Caco-2 (cell line): Measurements from ENCODE around the gene NTHL1. TPM values are rescaled to one million over a fixed set of nuclear protein-coding genes. Genes with fewer than 3 reads are reported as not detected.
A peak's percentile ranks its signal among the peaks of the same experiment; 100 is the strongest.

Source experiments
- BruUV-seq: library from RNA; stranded (reverse); fragments of 400-500 nt; replicated peaks from 2 replicates; lab custom pipeline; 2021; lab: Mats Ljungman, UMichigan
- CTCF ChIA-PET: fragments of 300-600 bp; sonication (Branson Sonifier 250); formaldehyde crosslinking; loops from one replicate; lab custom pipeline; 2022; ENCODE audit warnings: antibody characterized with exemption; lab: Charles Lee
- POLR2A ChIA-PET: fragments of 300-600 bp; sonication (Branson Sonifier 250); formaldehyde crosslinking; loops from one replicate; lab custom pipeline; 2022; ENCODE audit warnings: antibody characterized with exemption; lab: Charles Lee
- DNase-seq, 2 experiments: peaks; one replicate each; pipeline versions ENCODE4 v3.0.0 to v3.0.0-alpha.2; 2020 to 2022
- H3K27me3 ChIP-seq: replicated peaks from 2 replicates; pipeline ENCODE4 v1.6.0; 2011; ENCODE audit warnings: low read length; ENCODE audit not compliant: control insufficient read depth, insufficient read depth
- H3K36me3 ChIP-seq: 2 replicates; pipeline ENCODE4 v1.5.1; 2011; ENCODE audit warnings: low read length; ENCODE audit not compliant: control insufficient read depth, insufficient read depth
- H3K4me1 ChIP-seq: fragments of 250-450 bp; sonication (Bioruptor Pico); 2 replicates; pipeline ENCODE4 v1.5.1; 2020; ENCODE audit warnings: mild to moderate bottlenecking
- H3K4me3 ChIP-seq: 2 replicates; pipeline ENCODE4 v1.5.1; 2011; ENCODE audit warnings: low read depth, mild to moderate bottlenecking, control low read depth, low read length
- H3K9me3 ChIP-seq: fragments of 250-450 bp; sonication (Bioruptor Pico); 2 replicates; pipeline ENCODE4 v1.5.1; 2020; ENCODE audit warnings: mild to moderate bottlenecking, moderate library complexity
- H3K27ac Mint-ChIP-seq: one replicate; pipeline ENCODE4 v1.8.0; 2022; ENCODE audit warnings: mixed read lengths; ENCODE audit not compliant: unreplicated experiment
- H3K27me3 Mint-ChIP-seq: one replicate; pipeline ENCODE4 v1.8.0; 2022; ENCODE audit warnings: mixed read lengths; ENCODE audit not compliant: insufficient read depth, unreplicated experiment
- H3K36me3 Mint-ChIP-seq: one replicate; pipeline ENCODE4 v1.8.0; 2022; ENCODE audit warnings: mild to moderate bottlenecking, mixed read lengths; ENCODE audit not compliant: insufficient read depth, unreplicated experiment
- H3K4me1 Mint-ChIP-seq: one replicate; pipeline ENCODE4 v1.8.0; 2022; ENCODE audit warnings: low read depth, mixed read lengths; ENCODE audit not compliant: unreplicated experiment
- H3K4me3 Mint-ChIP-seq: one replicate; pipeline ENCODE4 v1.8.0; 2022; ENCODE audit warnings: mild to moderate bottlenecking, moderate library complexity, mixed read lengths; ENCODE audit not compliant: unreplicated experiment
- H3K9me3 Mint-ChIP-seq: one replicate; pipeline ENCODE4 v1.8.0; 2022; ENCODE audit warnings: mixed read lengths; ENCODE audit not compliant: unreplicated experiment
- intact Hi-C: fragments of 100-400 bp; cut with micrococcal nuclease; formaldehyde crosslinking; loops from one replicate; pipeline ENCODE4 v1.10.0; 2022; ENCODE audit not compliant: unreplicated experiment
- total RNA-seq: library from RNA; stranded (reverse); gene quantifications from 2 replicates; pipeline ENCODE4 v1.2.3, GENCODE V29; 2022
- TF ChIP-seq, protein P1 (sequence below), 2 experiments: fragments of 200-600 bp in 1 of 2; IDR thresholded peaks; 1 replicate in 1 of 2; 2 replicates in 1 of 2; pipeline versions ENCODE4 v1.5.1 to v1.8.0; 2011 to 2022; ENCODE audit warnings: antibody characterized with exemption in 1 of 2, control low read depth in 1 of 2, inconsistent platforms in 1 of 2, low read depth in 1 of 2, low read length in 1 of 2, mild to moderate bottlenecking in 1 of 2, moderate library complexity in 1 of 2; ENCODE audit not compliant: insufficient read depth in 1 of 2, severe bottlenecking in 1 of 2, unreplicated experiment in 1 of 2

NTHL1 gene
- total RNA-seq, 1 experiment from 2014 or later = 38.6 TPM

DNA sequence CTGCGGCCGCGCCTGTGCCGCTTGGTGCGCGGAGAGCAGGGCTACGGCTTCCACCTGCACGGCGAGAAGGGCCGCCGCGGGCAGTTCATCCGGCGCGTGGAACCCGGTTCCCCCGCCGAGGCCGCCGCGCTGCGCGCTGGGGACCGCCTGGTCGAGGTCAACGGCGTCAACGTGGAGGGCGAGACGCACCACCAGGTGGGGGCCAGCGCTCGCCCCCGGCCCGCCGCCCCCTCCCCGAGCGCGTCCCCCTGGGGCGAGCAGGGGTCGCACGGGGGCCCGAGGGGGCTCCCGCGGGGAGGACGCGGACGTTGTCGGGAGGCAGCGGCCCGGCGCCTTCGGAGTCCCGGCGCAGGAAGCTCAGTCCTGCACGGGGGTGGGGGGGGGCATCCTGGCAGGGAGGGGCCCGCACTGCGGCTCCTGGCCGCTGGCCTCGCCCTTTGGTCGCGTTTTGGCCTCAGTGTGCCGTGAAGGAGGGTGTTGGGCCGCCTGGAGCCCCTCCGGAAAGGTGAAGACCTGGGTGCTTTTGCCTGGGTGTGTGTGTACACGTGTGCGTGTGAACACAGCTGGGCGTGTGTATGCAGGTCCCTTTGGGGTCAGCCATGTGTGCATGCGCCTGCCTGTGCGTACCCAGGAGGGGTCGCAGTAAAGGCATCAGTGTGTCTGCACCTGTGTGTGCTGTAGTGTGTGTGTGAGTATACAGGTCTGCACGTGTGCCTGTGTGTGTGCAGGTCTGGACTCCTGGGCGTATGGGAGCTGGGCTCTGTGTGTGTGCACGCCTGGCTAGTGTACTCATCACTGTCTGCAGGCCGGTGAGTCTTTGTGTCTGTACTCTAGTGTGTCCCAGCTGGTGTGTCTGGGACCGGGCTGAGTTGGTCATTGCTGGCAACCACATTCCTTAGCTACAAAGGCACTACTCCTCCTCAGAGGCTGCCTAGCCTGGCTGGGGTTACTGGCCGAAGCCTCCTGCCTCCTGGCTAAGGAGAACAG is 20.3 kb downstream of the NTHL1 start:
- no TSS peak for BruUV-seq
- H3K4me1 Mint-ChIP-seq = peaks cover 17% of the 10 kb centered on the region
- TF ChIP-seq, protein P1, sequence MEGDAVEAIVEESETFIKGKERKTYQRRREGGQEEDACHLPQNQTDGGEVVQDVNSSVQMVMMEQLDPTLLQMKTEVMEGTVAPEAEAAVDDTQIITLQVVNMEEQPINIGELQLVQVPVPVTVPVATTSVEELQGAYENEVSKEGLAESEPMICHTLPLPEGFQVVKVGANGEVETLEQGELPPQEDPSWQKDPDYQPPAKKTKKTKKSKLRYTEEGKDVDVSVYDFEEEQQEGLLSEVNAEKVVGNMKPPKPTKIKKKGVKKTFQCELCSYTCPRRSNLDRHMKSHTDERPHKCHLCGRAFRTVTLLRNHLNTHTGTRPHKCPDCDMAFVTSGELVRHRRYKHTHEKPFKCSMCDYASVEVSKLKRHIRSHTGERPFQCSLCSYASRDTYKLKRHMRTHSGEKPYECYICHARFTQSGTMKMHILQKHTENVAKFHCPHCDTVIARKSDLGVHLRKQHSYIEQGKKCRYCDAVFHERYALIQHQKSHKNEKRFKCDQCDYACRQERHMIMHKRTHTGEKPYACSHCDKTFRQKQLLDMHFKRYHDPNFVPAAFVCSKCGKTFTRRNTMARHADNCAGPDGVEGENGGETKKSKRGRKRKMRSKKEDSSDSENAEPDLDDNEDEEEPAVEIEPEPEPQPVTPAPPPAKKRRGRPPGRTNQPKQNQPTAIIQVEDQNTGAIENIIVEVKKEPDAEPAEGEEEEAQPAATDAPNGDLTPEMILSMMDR (IDR thresholded peaks at IDR 0.05; ENCODE audit: insufficient read depth in 1 of 2, low read depth in 1 of 2, low read length in 1 of 2, severe bottlenecking in 1 of 2, unreplicated experiment in 1 of 2) = peak in 1 of 2 experiments; percentile 19
- CTCF ChIA-PET = interaction anchor here (1.0 kb wide), 1 partner anchor 20 kb away, joined by 3 read pairs; the partner anchor contains the start of genes NTHL1 and TSC2
- intact Hi-C loops = loop anchor here (1.0 kb wide), 1 partner anchor 20 kb away; the partner anchor contains the start of genes NTHL1 and TSC2
- POLR2A ChIA-PET = interaction anchor here (0.6 kb wide), 1 partner anchor 12 kb away, joined by 6 read pairs; no protein-coding TSS in a partner anchor
- Histone ChIP-seq H3K36me3 (no peaks in the 10 kb centered on the region), H3K9me3 (no peaks in the 10 kb centered on the region), H3K4me3 (peak overlapping the region; percentile 44), H3K4me1 (peaks cover 17% of the 10 kb centered on the region), H3K27me3 (no peaks in the 10 kb centered on the region)
- peak overlapping the region; percentile 73 for H3K4me3 Mint-ChIP-seq
- no peaks in the 10 kb centered on the region for H3K9me3 Mint-ChIP-seq
- peak in 1 of 2 experiments; percentile 51 for DNase-seq
- no peak overlapping the region for H3K27ac Mint-ChIP-seq
- H3K36me3 Mint-ChIP-seq = no peaks in the 10 kb centered on the region
- no peaks in the 10 kb centered on the region for H3K27me3 Mint-ChIP-seq

DNA sequence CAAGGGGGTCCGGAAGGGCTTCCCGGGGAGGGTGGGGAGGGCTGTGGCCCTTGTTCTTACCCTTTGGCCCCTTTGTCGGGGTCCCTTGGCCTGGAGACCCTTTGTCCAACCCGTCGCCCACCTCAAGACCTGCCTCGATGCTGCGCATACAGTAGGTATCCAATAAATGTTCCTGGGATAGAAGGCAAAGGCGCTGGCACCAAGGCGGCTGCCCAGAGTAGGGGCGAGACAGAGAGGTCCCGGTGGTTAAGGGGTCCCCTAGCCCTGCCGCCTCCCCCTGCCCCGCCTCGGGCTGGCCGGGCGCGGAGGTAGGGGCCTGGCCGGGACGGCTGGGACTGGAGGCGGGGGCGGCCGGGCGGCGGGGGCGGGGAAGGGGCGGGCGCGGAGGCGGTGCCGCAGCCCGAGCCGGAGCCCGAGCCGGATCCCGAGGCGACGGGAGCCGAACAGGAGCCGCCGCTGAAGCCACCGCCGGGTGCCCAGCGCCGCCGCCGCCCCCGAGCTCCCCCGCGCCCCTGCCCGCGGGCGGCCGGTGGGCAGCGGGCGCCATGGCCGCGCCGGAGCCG is 21.1 kb downstream of the NTHL1 start, which contains the start of gene NHERF2:
Gene NHERF2, plus strand, starts transcription at position 442 of the 563 bp plus-strand sequence. Its CDS starts 104 bp downstream, at position 546.
- Histone ChIP-seq H3K27me3 (no peaks in the 10 kb centered on the region), H3K9me3 (no peaks in the 10 kb centered on the region), H3K4me3 (peak within 1 kb of the TSS; percentile 44), H3K4me1 (peaks cover 17% of the 10 kb centered on the region), H3K36me3 (no peaks in the 10 kb centered on the region)
- Mint-ChIP-seq H3K4me1 (peaks cover 18% of the 10 kb centered on the region), H3K9me3 (no peaks in the 10 kb centered on the region), H3K36me3 (no peaks in the 10 kb centered on the region), H3K4me3 (peak within 1 kb of the TSS; percentile 73), H3K27me3 (no peaks in the 10 kb centered on the region), H3K27ac (no peak within 1 kb of the TSS)
- CTCF ChIA-PET = no interaction called here
- peak in 1 of 2 experiments; percentile 50 for DNase-seq
- intact Hi-C loops = loop anchor here (1.0 kb wide), 1 partner anchor 21 kb away; the partner anchor contains the start of genes NTHL1 and TSC2
- no TSS peak for BruUV-seq
- POLR2A ChIA-PET = interaction anchor here (0.6 kb wide), 1 partner anchor 13 kb away, joined by 6 read pairs; no protein-coding TSS in a partner anchor
- TF ChIP-seq, protein P1 (IDR thresholded peaks at IDR 0.05; ENCODE audit: insufficient read depth in 1 of 2, low read depth in 1 of 2, low read length in 1 of 2, severe bottlenecking in 1 of 2, unreplicated experiment in 1 of 2) = no peak

DNA sequence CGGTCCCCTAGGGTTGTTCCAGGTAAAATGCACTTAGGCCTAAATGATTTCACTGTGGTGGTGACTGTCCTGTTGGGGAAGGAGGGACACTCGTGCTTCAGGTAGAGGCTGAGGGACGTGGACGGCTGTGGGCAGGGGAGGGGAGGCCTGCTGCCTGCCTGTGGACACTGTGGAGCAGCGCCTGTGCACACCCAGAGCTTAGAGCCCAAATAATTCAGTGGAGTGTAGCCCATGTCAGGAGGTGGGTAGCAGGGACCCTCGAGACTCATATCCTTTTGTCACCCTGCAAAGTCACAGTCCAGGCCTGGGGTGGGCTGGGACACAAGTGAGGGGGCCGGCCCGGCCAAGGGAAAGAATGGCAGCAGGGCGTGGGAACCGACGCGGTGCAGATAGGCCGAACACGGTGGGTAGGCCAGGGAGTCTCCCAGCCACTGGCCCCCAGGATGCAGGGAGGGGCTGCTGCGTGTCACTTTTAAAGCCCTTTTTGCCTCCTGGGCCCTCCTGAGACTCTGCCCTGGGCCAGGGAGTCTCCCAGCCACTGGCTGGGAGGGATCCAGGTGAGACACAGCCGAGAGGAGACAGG is 21.7 kb downstream of the NTHL1 start:
- H3K9me3 ChIP-seq = no peaks in the 10 kb centered on the region
- Mint-ChIP-seq H3K27ac (no peak overlapping the region), H3K9me3 (no peaks in the 10 kb centered on the region), H3K4me3 (peak overlapping the region; percentile 73), H3K27me3 (no peaks in the 10 kb centered on the region), H3K4me1 (peaks cover 18% of the 10 kb centered on the region), H3K36me3 (no peaks in the 10 kb centered on the region)
- no peak for DNase-seq
- H3K36me3 ChIP-seq = no peaks in the 10 kb centered on the region
- peaks cover 17% of the 10 kb centered on the region for H3K4me1 ChIP-seq
- no peak overlapping the region for H3K4me3 ChIP-seq
- CTCF ChIA-PET = no interaction called here
- POLR2A ChIA-PET = no interaction called here
- BruUV-seq = no TSS peak
- no peaks in the 10 kb centered on the region for H3K27me3 ChIP-seq
- intact Hi-C loops = no loop called here
- TF ChIP-seq, protein P1 (IDR thresholded peaks at IDR 0.05; ENCODE audit: insufficient read depth in 1 of 2, low read depth in 1 of 2, low read length in 1 of 2, severe bottlenecking in 1 of 2, unreplicated experiment in 1 of 2) = no peak
